DMS153 treated with DMSO at 0.1 percent for 48 hours (cell line): ENCODE results near the gene SHPK.

ENCODE experiments used
- DNase-seq: peaks from one replicate; lab custom pipeline; 2025; ENCODE audit not compliant: unreplicated experiment; lab: John Stamatoyannopoulos, UW

SHPK gene

GRCh38 chr17:3663102-3664011 is 27.3 kb upstream of the SHPK start:
- no peak for DNase-seq

- DNase-seq, result no peak
Measured at GRCh38 chr17:3660311-3660891, 24.4 kb upstream of the SHPK start.

GRCh38 chr17:3659541-3660111 is 23.6 kb upstream of the SHPK start:
- no peak for DNase-seq

GRCh38 chr17:3658784-3659449 is 22.9 kb upstream of the SHPK start:
- DNase-seq, result no peak

GRCh38 chr17:3657874-3658783 is 22.1 kb upstream of the SHPK start:
- no peak for DNase-seq

GRCh38 chr17:3657588-3657869 is 21.5 kb upstream of the SHPK start:
- DNase-seq, result no peak

- no peak for DNase-seq
Measured at GRCh38 chr17:3656755-3657587, 20.9 kb upstream of the SHPK start.

GRCh38 chr17:3656353-3656752 is 20.3 kb upstream of the SHPK start:
- DNase-seq, result no peak

GRCh38 chr17:3655766-3656165 is 19.7 kb upstream of the SHPK start:
- no peak for DNase-seq

- DNase-seq, result no peak
Measured at GRCh38 chr17:3647769-3648555, 11.9 kb upstream of the SHPK start.

- no peak for DNase-seq
Measured at GRCh38 chr17:3647251-3647650, 11.2 kb upstream of the SHPK start.

GRCh38 chr17:3645310-3645709 is 9.3 kb upstream of the SHPK start:
- no peak for DNase-seq

GRCh38 chr17:3643889-3644349 is 7.9 kb upstream of the SHPK start:
- DNase-seq, result no peak

GRCh38 chr17:3641717-3642486 is 5.9 kb upstream of the SHPK start:
- no peak for DNase-seq

GRCh38 chr17:3641014-3641413 is 5.0 kb upstream of the SHPK start:
- no peak for DNase-seq

- no peak for DNase-seq
Measured at GRCh38 chr17:3639981-3640596, 4.0 kb upstream of the SHPK start.

- no peak for DNase-seq
Measured at GRCh38 chr17:3636908-3637373, 891 bp upstream of the SHPK start.
